GM19238 (cell line): ENCODE data around the gene ZNF385B.

Experiments used
- DNase-seq: peaks from one replicate; pipeline ENCODE4 v3.0.0; 2011; ENCODE audit warnings: low spot score; ENCODE audit not compliant: insufficient read length

The ZNF385B gene

GRCh38 chr2:179749210-179749609, 112.2 kb downstream of the ZNF385B start:
- no peak for DNase-seq

DNA sequence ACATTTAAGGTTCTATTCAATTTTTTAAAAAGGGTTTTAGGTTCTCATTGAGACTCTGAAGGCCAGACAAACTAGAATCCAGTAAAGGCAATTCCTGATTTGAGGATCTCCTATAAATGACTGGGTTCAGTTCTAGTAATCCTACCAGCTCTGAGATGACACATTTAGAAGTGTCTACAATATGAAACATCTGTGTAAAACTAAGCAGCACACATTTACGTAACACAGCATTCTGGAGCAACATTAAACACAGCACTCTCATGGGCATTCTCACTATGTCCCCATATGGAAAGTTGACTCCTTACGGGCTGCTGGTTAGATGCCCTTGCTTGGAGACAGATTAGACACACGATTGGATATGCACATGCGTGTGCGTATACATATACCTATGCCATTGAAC, 114.4 kb downstream of the ZNF385B start:
- DNase-seq = no peak

DNA sequence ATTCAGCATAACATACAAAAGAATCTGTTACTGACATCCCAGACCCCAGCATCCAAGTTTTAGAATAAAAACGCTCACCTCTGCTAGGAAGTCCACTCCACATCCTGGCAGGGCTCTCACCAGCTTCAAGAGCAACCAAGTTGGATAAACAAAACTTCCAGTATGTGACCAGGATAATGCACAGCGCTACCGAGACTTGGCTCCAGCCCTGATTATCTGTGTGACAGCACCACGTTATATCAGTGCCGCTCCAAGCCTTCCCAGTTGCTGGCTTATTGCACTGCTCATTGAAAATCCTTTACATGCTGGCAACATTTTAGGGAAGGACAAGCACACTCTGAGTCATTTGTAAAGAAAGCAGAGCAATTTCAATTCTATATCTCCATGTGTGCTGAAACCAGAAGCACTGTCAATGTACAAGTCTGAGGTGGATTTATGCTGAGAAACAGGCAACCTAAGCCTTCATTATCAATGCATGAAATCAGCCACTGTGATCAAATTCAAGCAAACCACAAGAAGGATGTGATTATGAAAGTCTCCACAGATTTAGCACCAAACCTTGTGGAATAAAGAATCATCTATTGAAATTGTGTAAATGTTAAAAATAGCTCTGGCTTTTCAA, 115.7 kb downstream of the ZNF385B start:
- no peak for DNase-seq

DNA sequence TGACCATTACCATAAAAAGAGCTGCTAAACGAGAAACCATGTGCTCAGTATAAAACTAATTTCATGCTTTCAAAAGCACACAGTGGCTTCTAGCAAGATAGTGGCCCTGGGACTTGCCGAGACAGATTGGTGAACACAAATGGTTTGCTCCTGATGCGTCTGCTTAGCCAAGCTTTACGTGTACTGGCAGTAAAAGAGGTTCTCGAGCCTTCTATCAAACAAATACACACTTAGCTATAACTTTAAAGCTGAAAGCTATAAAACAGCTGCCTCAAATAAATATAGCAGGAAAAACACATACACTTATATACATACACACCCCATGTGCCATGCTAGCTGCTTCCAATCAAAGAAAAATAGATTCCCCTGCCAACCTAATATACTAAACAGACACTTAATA, 117.0 kb downstream of the ZNF385B start:
- DNase-seq = no peak

- DNase-seq = no peak
These were observed 120.1 kb downstream of the ZNF385B start for GRCh38 chr2:179741317-179741716.

DNA sequence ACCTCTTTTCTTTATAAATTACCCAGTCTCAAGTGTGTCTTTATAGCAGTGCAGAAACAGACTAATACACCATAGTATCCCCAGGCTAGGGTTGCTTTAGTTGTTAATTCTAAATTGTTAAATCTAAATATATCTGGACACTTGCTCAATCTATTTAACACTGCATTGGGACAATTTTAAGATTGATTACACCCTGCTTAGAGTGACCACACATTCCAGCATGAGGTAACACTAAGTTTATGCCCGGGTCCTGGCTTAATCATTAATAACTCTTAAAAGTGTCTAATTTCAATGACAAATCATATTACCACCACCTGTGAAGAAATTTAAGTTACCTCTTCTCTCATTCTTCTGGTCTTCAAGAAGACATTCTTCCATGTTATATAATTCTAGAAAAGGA, 131.4 kb downstream of the ZNF385B start:
- no peak for DNase-seq

DNA sequence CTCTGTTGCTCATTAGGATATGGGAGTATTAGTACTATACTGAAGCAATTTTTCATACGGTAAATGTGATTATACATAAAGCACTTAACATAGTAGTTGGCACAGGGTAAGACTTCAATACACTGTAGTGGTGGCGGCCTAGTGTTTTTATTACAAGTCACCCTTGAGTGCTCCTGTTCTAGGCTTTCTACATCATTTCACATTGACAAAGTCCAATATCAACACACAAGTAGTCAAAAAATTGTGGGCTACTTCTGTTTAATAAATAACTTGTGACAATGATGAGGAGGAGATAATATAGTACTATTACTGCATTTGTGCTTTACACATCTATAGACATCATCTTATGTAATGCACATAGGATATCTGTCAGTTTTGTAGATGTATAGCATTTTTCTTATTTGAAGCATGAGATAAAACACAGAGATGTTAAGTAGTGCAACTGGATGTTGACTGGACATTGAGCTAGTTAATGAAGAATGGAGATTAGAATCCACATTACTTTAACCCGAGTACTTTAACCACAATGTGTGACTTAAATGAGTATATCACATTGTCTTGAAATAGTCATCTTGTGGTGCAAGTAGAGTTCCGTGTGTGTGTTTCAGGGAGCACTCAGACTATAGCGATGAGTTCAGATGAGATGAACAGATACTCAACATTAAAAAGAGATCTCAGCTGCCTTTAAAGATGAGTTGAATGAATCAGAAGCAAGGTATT, 134.8 kb downstream of the ZNF385B start:
- DNase-seq = no peak

- no peak for DNase-seq
These were observed 137.0 kb downstream of the ZNF385B start for GRCh38 chr2:179724403-179724802.

- no peak for DNase-seq
These were observed 141.1 kb downstream of the ZNF385B start for GRCh38 chr2:179720173-179720772.

DNA sequence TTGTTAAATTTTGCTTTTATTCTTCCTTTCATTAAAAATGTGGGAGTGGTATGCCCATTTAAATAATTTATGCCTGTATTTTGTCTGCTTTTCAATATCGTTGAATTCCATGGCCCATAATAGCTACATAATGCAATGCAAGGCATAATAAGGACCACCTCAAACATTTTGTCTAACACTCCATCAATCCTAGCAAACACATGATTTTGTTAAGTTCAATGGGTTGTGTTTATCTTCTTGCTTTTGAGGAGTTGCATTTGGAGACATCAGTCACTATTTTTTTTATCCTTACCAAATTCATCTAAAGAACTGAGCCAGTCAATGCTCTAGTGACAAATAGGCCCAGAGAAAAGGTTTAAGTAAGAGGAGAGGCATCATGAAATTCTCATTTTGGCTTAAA, 145.5 kb downstream of the ZNF385B start:
- DNase-seq = no peak

GRCh38 chr2:179715196-179715595, 146.2 kb downstream of the ZNF385B start:
- DNase-seq = no peak

DNA sequence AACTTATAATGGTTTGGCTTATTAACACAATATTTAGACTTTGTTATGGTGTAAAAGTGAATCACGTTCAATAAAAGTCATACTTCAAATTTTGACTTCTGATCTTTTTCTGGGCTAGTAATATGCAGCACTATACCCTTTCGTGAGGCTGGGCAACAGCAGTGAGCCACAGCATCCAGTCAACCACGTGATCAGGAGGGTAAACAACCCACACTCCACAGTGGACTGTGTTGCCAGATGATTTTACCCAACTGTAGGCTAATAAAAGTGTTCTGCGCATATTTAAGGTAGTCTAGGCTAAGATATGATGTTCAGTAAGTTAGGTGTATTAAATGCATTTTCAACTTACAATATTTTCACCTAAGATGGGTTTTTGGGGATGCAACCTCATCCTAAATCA, 148.6 kb downstream of the ZNF385B start:
- DNase-seq = no peak

DNA sequence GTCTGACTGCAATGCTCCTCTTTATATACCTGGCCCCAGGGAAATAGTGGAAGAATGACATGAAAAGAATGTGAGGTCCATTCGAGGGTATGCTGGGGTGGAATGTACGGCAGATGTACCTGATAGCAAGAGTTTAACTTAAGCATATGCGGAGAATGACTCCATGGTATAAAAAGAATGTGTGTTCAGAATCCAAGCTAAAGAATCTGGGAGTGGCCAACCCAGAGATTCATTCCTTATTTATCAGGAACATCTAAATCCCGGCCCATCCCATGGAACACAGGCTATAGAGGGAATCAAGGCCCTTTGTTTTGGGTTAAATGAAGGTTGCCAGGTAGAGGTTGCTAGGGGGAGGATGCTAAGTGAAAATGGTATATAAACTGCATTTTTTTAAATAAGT, 150.0 kb downstream of the ZNF385B start:
- DNase-seq = no peak

GRCh38 chr2:179703702-179704101, 157.7 kb downstream of the ZNF385B start:
- DNase-seq = no peak

GRCh38 chr2:179702912-179703311, 158.5 kb downstream of the ZNF385B start:
- no peak for DNase-seq

DNA sequence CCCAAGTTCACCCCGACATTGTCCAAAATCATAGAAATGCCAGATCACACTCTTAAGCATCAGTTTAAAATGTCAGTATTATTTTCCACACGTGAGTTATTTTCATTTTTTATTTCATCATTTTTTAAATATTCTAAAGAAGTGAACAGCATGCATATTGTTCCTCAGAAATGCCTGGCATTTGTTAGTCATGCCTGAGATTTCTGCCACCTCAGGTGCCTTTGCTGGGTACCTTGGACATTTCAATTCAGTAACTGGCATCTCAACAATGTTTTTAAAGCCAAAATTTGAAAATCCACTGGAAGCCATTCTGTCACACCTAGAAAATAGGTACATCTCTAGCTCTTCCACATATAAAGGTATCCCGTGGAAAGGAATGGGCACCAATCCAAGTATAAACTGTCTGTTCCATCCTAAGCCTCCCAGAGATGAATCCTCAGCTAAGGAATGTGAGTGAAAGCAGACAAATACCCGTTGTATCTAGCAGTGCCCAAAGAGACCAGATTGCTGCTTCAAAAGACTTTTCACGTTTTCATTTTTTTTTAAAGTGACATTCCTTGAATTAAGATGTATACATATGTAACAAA, 159.8 kb downstream of the ZNF385B start:
- DNase-seq = no peak

DNA sequence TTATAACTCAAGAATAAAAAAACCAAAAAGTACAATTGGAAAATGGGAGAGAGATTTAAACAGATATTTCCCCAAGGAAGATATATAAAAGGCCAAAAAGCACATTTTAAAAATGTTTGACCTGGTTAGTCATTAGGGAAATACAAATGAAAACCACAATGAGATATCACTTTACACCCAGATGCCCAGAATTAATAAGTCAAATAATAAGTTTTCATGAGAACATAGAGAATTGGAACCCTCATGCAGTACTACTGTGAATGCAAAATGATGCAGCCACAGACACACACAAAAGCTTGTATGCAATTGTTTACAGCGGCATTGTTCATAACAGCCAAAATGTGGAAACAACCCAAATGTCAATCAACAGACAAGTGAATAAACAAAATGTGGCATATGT, 165.9 kb downstream of the ZNF385B start:
- DNase-seq = no peak

GRCh38 chr2:179694963-179695362, 166.4 kb downstream of the ZNF385B start:
- DNase-seq = no peak

DNA sequence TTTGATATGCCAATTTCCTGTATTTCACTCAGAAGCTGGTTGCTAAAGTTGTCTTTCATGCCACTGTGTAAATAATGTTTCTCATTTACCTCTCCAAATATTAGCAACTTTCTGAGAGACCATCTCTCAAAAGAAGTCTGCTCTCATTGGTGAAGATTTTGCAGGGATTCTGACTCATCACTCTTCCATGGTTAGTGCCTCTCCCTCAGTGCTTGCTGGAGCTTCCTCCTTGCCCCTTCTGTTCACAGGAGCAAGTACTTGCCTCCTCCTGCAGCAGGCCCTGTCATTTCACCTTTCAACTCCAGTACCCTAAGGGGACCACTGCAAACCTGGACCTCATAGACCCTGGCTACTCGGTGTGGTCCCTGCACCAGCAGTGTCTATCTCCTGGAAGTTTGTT, 168.8 kb downstream of the ZNF385B start:
- DNase-seq = no peak

DNA sequence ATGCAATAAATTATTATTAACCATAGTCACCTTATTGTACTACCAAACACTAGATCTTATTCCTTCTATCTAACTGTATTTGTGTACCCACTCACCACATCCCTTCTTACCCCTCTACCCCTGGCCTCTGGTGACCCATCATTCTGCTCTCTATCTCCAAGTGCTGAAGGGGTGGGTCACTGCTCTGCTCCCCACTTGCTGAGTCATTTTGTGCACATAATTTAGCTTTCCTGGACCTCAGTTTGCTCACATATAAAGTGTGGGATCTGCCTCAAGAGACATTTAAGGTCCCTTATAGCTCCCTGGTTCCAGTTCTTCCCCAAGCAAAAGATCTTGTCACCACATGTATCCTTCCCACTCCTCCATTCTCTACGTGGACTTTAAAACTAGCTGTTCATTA, 169.4 kb downstream of the ZNF385B start:
- DNase-seq = no peak

DNA sequence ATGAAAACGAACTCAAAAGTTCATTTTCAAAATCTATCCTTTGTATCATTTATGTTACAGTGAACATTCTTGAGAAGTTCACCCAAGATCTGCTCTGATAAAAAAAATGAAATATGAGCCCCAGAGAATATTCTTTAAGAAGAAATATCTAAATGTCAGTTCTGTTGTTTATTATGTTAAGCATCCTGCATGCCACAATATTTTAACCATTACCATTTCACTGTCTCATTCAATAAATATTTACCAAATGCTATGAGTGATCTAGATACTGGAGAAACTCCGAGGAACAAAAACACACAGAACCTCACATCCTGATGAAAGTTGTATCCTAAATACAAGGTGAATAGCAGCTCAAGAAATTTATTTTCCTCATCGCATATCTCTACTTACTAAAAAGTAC, 170.2 kb downstream of the ZNF385B start:
- DNase-seq = no peak

- no peak for DNase-seq
These were observed 174.6 kb downstream of the ZNF385B start for GRCh38 chr2:179686718-179687342.
